GM12865 (cell line): ENCODE results near the gene HOXA3.
A peak's percentile ranks its signal among the peaks of the same experiment; 100 is the strongest.

ENCODE experiments used
- DNase-seq: peaks from one replicate; pipeline ENCODE4 v3.0.0; 2010; ENCODE audit warnings: low read depth
- H3K4me3 ChIP-seq: 2 replicates; pipeline ENCODE4 v1.5.1; 2011; ENCODE audit warnings: mild to moderate bottlenecking, low read depth, low read length, control low read depth
- TF ChIP-seq, protein P1 (sequence below): IDR thresholded peaks from 2 replicates; pipeline ENCODE4 v1.5.1; 2011; ENCODE audit warnings: low read length, control low read depth, low read depth, inconsistent platforms; ENCODE audit not compliant: insufficient read depth; ENCODE audit errors: missing control alignments

Gene HOXA3

GRCh38 chr7:27138472-27138871, 13.9 kb downstream of the HOXA3 start:
- TF ChIP-seq, protein P1, sequence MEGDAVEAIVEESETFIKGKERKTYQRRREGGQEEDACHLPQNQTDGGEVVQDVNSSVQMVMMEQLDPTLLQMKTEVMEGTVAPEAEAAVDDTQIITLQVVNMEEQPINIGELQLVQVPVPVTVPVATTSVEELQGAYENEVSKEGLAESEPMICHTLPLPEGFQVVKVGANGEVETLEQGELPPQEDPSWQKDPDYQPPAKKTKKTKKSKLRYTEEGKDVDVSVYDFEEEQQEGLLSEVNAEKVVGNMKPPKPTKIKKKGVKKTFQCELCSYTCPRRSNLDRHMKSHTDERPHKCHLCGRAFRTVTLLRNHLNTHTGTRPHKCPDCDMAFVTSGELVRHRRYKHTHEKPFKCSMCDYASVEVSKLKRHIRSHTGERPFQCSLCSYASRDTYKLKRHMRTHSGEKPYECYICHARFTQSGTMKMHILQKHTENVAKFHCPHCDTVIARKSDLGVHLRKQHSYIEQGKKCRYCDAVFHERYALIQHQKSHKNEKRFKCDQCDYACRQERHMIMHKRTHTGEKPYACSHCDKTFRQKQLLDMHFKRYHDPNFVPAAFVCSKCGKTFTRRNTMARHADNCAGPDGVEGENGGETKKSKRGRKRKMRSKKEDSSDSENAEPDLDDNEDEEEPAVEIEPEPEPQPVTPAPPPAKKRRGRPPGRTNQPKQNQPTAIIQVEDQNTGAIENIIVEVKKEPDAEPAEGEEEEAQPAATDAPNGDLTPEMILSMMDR = no peak
- no peak for DNase-seq
- H3K4me3 ChIP-seq = no peak overlapping the region

GRCh38 chr7:27137640-27138315, 14.6 kb downstream of the HOXA3 start:
- no peak overlapping the region for H3K4me3 ChIP-seq
- no peak for DNase-seq
- TF ChIP-seq, protein P1 = no peak

DNA sequence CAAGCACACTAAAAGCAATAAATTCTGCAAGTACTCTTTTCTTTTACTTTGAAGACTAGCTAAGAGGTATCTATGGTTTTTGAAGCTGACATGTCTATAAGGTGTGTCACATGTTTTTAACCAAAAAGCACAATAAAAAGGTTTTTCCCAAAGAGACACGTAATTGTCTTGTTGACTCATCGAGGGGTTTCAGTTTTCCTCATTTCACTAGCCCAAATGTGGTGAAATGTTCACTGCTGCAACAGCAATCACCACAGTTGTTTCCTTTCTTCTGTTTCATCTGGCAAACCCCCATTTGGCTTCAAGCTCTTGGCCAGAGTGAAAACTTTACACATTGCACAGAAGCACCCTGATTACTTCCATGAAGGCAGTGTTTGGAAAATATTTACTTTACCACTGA, 18.0 kb downstream of the HOXA3 start:
- no peak overlapping the region for H3K4me3 ChIP-seq
- peak; percentile 54 for DNase-seq
- TF ChIP-seq, protein P1 = no peak

DNA sequence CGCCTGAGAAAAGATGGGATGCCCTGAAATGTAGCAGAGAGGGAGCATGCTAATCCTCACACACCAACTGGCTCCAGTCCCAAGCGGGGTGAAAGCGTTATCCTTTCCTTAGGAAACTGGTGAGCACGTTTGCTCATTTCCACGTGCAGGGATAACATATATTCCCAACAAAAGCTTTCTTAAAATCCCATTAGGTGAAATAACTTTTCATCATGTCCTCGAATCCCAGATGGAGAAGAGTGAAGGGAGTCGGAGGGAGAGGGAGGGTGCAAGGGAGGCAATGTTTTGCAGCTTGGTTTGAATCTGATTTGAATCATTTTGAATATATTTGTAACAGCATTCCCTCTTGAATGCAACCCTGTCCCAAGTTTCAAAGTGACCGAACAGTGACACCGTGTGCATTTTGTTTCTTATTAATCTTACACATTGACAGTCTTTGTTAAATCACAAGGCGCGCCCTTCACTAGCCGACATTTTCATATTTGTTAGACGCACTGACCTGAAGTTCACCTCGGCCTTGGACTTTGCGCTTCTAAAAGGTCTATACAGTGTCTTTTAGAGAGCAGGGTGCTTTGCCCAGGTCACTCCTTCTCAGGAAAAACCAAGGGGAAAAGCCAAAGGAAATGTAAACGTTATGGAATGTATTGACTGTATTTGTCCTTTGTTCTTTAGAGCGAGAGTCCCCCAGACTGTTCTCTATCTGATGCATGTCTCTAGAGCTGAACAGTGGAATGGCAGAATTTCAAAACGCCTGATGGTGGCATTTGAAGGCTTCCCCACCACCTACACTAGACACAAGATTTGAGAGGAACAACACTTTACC, 18.8 kb downstream of the HOXA3 start:
- TF ChIP-seq, protein P1 = no peak
- DNase-seq = no peak
- H3K4me3 ChIP-seq = no peak overlapping the region

- no peak overlapping the region for H3K4me3 ChIP-seq
- TF ChIP-seq, protein P1 = no peak
- DNase-seq = no peak
Observed at GRCh38 chr7:27132978-27133377, 19.4 kb downstream of the HOXA3 start.

DNA sequence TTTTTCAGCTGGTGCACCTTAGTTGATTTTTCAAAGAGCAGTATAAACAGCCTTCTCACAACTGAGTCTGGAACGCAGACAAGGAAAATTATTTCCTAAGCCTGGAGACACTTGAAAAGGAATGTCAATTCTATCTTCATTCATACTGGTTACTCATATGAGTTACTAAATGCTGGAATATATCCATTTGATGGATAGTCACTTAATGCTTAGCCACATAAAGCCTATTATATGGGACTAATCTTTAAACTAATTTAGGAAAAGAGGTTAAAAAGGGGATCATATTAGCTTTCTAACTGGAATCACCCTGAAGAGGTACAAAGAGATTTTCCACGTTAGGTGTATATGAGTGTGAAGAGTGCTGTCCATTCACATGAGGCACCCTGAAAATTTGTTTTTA, 20.2 kb downstream of the HOXA3 start:
- TF ChIP-seq, protein P1 = no peak
- no peak overlapping the region for H3K4me3 ChIP-seq
- DNase-seq = no peak
